Panc1 (cell line): ENCODE measurements around the gene CDAN1.

Experiments
- CTCF ChIP-seq: fragments of 450-650 bp; IDR thresholded peaks from 2 replicates; pipeline ENCODE4 v1.5.1; 2017; ENCODE audit warnings: mild to moderate bottlenecking
- POLR2AphosphoS5 ChIP-seq: IDR thresholded peaks from 2 replicates; pipeline ENCODE4 v1.6.1; 2012; ENCODE audit warnings: mild to moderate bottlenecking, low read depth, low read length, moderate library complexity
- REST ChIP-seq, 2 experiments: IDR thresholded peaks; 2 replicates each; pipeline ENCODE4 v1.6.1; 2011 to 2012; ENCODE audit warnings: low read depth in 2 of 2, control low read depth in 1 of 2, low read length in 1 of 2, mild to moderate bottlenecking in 1 of 2, moderate library complexity in 1 of 2; ENCODE audit not compliant: insufficient read depth in 1 of 2
- TCF7L2 ChIP-seq: IDR thresholded peaks from 2 replicates; pipeline ENCODE4 v1.6.1; 2011; ENCODE audit warnings: mild to moderate bottlenecking, low read depth, low read length, inconsistent platforms

- TF ChIP-seq CTCF (no peak), TCF7L2 (no peak), POLR2AphosphoS5 (no peak), REST (IDR thresholded peaks at IDR 0.05; ENCODE audit: insufficient read depth in 1 of 2, low read depth in 2 of 2, low read length in 1 of 2) (no peak)
Measured at GRCh38 chr15:42691308-42691707, 45.6 kb downstream of the CDAN1 start.
